GM19395 (cell line): ENCODE measurements around the gene FBXO31.

Source experiments
- ATAC-seq: cut with Tn5 transposase; IDR thresholded peaks from one replicate; pipeline ENCODE4 v1.9.1; 2021; ENCODE audit warnings: mild to moderate bottlenecking, moderate library complexity; ENCODE audit not compliant: unreplicated experiment

FBXO31 gene

DNA sequence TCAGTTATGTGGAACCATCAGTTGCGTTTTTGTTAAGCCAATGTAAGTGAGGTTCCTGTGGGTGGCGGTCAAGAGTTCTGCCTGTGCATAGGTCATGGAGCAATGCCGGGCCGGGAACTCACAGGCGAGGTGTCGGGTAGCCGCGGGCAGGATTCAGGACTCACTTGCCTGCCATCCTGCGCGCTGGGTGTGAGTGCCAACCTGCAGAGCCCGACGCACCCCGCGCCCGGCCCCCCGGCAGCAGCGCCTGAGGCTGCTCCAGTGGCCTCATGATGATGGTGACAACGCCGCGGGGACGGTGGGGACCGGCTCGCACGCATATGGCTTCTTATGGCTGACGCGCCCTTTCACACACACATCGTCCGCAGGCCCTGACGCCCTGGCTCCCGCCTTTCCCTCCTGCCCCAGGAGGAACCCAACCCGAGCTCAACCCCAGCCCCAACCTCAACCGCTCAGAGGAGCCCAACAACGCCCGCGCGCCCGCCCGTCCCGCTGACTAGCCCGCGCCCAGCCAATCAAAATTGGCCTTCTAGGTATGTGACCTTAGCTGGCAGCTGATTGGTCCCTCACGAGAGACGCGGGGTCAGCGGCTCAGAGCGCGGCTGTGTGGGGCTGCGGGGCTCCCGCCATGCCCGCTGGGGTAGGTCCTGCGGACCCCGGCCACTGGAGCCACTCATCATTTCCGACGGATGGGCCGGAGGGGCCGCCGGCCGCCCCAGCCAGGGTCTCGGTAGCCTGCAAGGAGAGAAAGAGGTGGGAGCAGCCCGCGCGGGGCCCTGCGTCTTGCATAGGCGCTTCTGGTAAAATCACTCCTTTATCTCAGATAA is 66.4 kb downstream of the FBXO31 start, which contains the start of gene C16orf95:
Gene C16orf95, minus strand, starts transcription at position 470 of the 827 bp plus-strand sequence. Its CDS starts 150 bp downstream, at position 320.
- ATAC-seq: peak; percentile 93

GRCh38 chr16:87316450-87316922 is 67.1 kb downstream of the FBXO31 start:
- no peak for ATAC-seq

- no peak for ATAC-seq
Measured at GRCh38 chr16:87314990-87315420, 68.6 kb downstream of the FBXO31 start.

DNA sequence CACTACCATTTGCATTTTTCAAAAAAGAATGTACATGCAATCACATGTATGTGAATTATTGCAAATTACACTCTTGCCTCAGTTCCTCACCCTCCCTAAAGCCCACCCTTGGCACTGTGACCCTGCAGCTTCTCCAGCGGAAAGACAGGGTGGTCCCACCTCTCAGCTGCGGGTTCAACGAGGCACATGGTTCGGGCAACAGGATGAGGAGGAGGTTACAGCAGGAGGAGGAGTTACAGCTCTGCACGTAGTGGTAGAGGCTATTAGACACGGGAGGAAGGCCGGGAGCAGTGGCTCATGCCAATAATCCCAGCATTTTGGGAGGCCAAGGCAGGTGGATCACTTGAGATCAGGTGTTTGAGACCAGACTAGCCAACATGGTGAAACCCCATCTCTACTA is 71.6 kb downstream of the FBXO31 start:
- ATAC-seq: no peak

- ATAC-seq: no peak
Measured at GRCh38 chr16:87311387-87311786, 72.2 kb downstream of the FBXO31 start.

GRCh38 chr16:87310610-87311009 is 73.0 kb downstream of the FBXO31 start:
- no peak for ATAC-seq

- no peak for ATAC-seq
Measured at GRCh38 chr16:87309620-87310525, 73.7 kb downstream of the FBXO31 start.

- ATAC-seq: no peak
Measured at GRCh38 chr16:87308826-87309225, 74.8 kb downstream of the FBXO31 start.

DNA sequence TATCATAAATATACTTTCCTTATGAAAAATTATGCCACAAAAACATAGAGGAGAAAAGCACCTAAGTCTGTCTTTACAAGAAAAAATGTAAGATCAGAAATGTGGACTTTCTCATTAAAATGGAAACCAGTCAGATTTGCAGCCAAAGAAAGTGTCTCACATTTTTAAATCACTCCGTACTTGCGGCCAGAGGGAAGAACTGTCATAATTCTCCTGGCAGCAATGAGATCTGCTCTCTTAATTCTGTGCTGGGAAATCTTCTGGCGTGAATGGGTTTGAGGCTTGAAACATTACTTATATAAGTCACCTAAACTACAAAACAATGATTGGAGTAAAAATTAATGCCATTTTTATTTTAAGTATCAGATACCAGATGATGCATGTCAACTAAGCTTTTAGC is 77.1 kb downstream of the FBXO31 start:
- ATAC-seq: no peak

DNA sequence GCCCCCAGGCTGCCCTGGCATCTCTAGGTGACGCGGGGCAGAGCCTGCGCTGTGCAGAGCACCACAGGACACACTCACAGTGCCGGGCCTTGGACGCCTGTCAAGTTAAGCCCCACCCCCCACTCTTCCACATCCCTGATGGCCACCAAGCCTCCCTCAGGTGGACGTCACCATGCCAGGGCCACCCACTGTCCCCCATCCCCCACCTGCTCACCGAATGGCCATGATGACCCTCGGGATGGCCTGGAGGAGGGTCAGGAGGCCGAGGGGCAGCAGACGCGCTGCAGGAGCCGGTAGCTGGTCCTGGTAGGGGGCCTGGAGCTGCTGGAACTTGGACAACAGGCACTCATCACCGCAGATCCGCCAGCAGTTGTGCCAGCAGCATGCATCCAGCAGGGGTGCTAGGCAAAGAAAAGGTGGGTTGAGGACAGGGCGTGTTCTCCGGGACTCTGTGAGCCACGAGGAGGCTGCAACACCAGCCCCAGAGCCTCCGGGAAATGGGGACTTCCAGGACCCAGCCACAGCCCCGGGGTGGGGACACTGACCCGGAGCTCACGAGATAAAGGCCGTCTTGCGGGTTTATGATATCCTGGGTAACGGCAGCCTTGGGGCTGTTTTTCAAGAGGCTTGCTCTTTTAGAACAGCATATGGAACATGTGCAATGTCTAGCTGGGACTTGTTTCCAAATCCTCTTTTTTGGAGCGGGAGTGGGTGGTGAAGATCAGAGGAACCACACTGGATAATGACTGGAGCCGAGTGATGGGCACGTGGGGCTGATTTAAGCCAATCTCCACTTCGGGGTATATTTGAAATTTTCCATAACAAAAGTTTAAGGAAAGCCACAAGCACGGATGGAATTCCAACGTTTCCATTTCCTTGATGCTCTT is 77.8 kb downstream of the FBXO31 start:
- ATAC-seq: no peak

DNA sequence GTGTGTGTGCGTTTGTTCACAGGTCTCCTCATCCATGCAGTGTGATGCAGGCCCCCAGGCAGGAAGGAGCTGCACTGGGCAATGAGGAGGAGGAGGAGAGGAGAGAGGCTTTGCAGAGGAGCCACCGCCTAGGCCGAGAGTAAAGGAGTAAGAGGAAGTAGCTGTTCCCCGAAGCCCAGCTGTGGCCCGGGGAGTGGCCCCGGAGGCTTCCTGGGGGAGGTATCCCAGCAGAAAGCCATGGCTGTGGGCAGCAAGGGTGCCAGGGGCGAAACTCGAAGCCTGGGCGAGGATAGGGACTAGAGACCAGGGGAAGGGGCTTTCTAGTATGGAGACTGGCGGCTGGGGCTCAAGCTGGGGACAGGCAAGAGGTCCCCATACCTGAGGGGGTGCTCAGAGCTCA is 78.6 kb downstream of the FBXO31 start:
- ATAC-seq: no peak

- no peak for ATAC-seq
Measured at GRCh38 chr16:87303962-87304521, 79.5 kb downstream of the FBXO31 start.

- ATAC-seq: no peak
Measured at GRCh38 chr16:87303431-87303930, 80.1 kb downstream of the FBXO31 start.

GRCh38 chr16:87298857-87299465 is 84.6 kb downstream of the FBXO31 start:
- no peak for ATAC-seq

GRCh38 chr16:87297918-87298631 is 85.5 kb downstream of the FBXO31 start:
- no peak for ATAC-seq

GRCh38 chr16:87297407-87297806 is 86.2 kb downstream of the FBXO31 start:
- ATAC-seq: no peak

GRCh38 chr16:87295661-87296531 is 87.7 kb downstream of the FBXO31 start:
- ATAC-seq: no peak

GRCh38 chr16:87295259-87295658 is 88.3 kb downstream of the FBXO31 start:
- ATAC-seq: no peak
